Measurements from ENCODE around the gene ATF4.

- TF ChIP-seq CTCF (conservative IDR thresholded peaks at IDR 0.05; ENCODE audit: low read length) (no peak), EZH2phosphoT487 (IDR thresholded peaks at IDR 0.05; ENCODE audit: borderline replicate concordance) (no peak)
These were observed 2.9 kb upstream of the ATF4 start for GRCh38 chr22:39517470-39517869.

Data from Loucy (cell line).